GM12878 (cell line): ENCODE measurements around the gene RHEX. TPM values are rescaled to one million over a fixed set of nuclear protein-coding genes. Genes with fewer than 3 reads are reported as not detected.

ENCODE experiments used
- ATAC-seq: fragments of 200-7000 bp; cut with Tn5 transposase; 3 replicates; pipeline ENCODE4 v1.9.1; 2020; ENCODE audit warnings: mild to moderate bottlenecking, moderate library complexity
- BruUV-seq: library from RNA; stranded (reverse); fragments of 400-500 nt; replicated peaks from 2 replicates; lab custom pipeline; 2021; lab: Mats Ljungman, UMichigan
- CTCF ChIA-PET: fragments of 300-600 bp; sonication (Branson Sonifier 250); formaldehyde crosslinking; extraction: SDS; loops from one replicate; lab custom pipeline; 2021; ENCODE audit warnings: inconsistent platforms; lab: Yijun Ruan, JAX
- POLR2A ChIA-PET: fragments of 350-600 bp; formaldehyde crosslinking; extraction: SDS; loops from one replicate; lab custom pipeline; 2021; ENCODE audit warnings: inconsistent platforms; lab: Charles Lee
- RAD21 ChIA-PET: fragments of 300-600 bp; sonication (Branson Sonifier 250); formaldehyde crosslinking; loops from one replicate; lab custom pipeline; 2023; ENCODE audit warnings: antibody characterized with exemption; ENCODE audit not compliant: unreplicated experiment; lab: Charles Lee
- SMC1A ChIA-PET: fragments of 300-600 bp; sonication (Branson Sonifier 250); formaldehyde crosslinking; loops from one replicate; lab custom pipeline; 2023; ENCODE audit not compliant: unreplicated experiment, uncharacterized antibody; lab: Charles Lee
- DNase-seq: peaks from one replicate; pipeline ENCODE4 v3.0.0-alpha.2; 2011; ENCODE audit warnings: low read depth, low spot score
- FAIRE-seq: peaks from 3 replicates; lab custom pipeline; 2011; peaks lifted over from hg19 to GRCh38; lab: Jason Lieb, UNC
- H2AFZ ChIP-seq: 2 replicates; pipeline ENCODE4 v1.6.0; 2011; ENCODE audit warnings: low read depth, low read length, control low read depth; ENCODE audit not compliant: control insufficient read depth
- H3K27ac ChIP-seq: 2 replicates; pipeline ENCODE4 v1.5.1; 2011; ENCODE audit warnings: control low read depth; ENCODE audit not compliant: control insufficient read depth, insufficient read depth
- H3K27me3 ChIP-seq, 2 experiments: replicated peaks in 1 of 2; 2 replicates each; pipeline versions ENCODE4 v1.6.0 to v1.6.1; 2011; ENCODE audit warnings: low read length in 1 of 2; ENCODE audit not compliant: control insufficient read depth in 2 of 2, insufficient read depth in 2 of 2
- H3K36me3 ChIP-seq, 2 experiments: 2 replicates each; pipeline ENCODE4 v1.5.1; 2011; ENCODE audit warnings: low read length in 1 of 2; ENCODE audit not compliant: control insufficient read depth in 2 of 2, insufficient read depth in 2 of 2
- H3K4me1 ChIP-seq: 2 replicates; pipeline ENCODE4 v1.6.1; 2011; ENCODE audit warnings: mild to moderate bottlenecking, low read length, moderate library complexity, mixed read lengths; ENCODE audit not compliant: control insufficient read depth, insufficient read depth
- H3K4me2 ChIP-seq: 2 replicates; pipeline ENCODE4 v1.6.0; 2011; ENCODE audit warnings: control low read depth; ENCODE audit not compliant: control insufficient read depth, insufficient read depth
- H3K4me3 ChIP-seq: fragments of 200-600 bp; sonication (generic); 2 replicates; pipeline ENCODE4 v1.5.1; 2016
- H3K79me2 ChIP-seq: 2 replicates; pipeline ENCODE4 v1.6.0; 2011; ENCODE audit warnings: low read length; ENCODE audit not compliant: control insufficient read depth, insufficient read depth
- H3K9ac ChIP-seq: 2 replicates; pipeline ENCODE4 v1.8.0; 2011; ENCODE audit warnings: low read length, control low read depth, mixed read lengths; ENCODE audit not compliant: control insufficient read depth, insufficient read depth
- H3K9me3 ChIP-seq: replicated peaks from 3 replicates; pipeline ENCODE4 v1.5.1; 2011; ENCODE audit warnings: mild to moderate bottlenecking, low read length; ENCODE audit not compliant: control insufficient read depth, insufficient read depth
- H4K20me1 ChIP-seq: 2 replicates; pipeline ENCODE4 v1.6.0; 2011; ENCODE audit not compliant: control insufficient read depth, insufficient read depth
- ATF7 ChIP-seq: fragments of 450-650 bp; IDR thresholded peaks from 2 replicates; pipeline ENCODE4 v1.6.1; 2016; ENCODE audit warnings: low read depth, mild to moderate bottlenecking
- BRCA1 ChIP-seq: IDR thresholded peaks from 2 replicates; pipeline ENCODE4 v1.6.1; 2011; ENCODE audit warnings: low read depth, low read length, improper control_type of control experiment
- CREB1 ChIP-seq: IDR thresholded peaks from 2 replicates; pipeline ENCODE4 v1.6.1; 2012; ENCODE audit warnings: low read depth, mild to moderate bottlenecking, inconsistent platforms
- GATAD2B ChIP-seq: fragments of 450-650 bp; conservative IDR thresholded peaks from 2 replicates; pipeline ENCODE4 v1.6.1; 2017; ENCODE audit warnings: low read depth, mild to moderate bottlenecking, moderate library complexity
- PBX3 ChIP-seq: IDR thresholded peaks from 2 replicates; pipeline ENCODE4 v1.6.1; 2011; ENCODE audit warnings: mild to moderate bottlenecking, low read depth, low read length, moderate library complexity; ENCODE audit not compliant: insufficient replicate concordance
- RUNX3 ChIP-seq: IDR thresholded peaks from 2 replicates; pipeline ENCODE4 v1.6.1; 2012; ENCODE audit warnings: low read length, inconsistent platforms
- STAT3 ChIP-seq: IDR thresholded peaks from 2 replicates; pipeline ENCODE4 v1.6.1; 2011; ENCODE audit warnings: low read depth, low read length, improper control_type of control experiment
- ZBED1 ChIP-seq: IDR thresholded peaks from 2 replicates; pipeline ENCODE4 v1.6.1; 2016; ENCODE audit warnings: borderline replicate concordance
- ZNF274 ChIP-seq: IDR thresholded peaks from one replicate; pipeline ENCODE4 v1.8.0; 2011; ENCODE audit not compliant: insufficient read length, insufficient read depth
- WGBS: methylation state at CpG from one replicate; pipeline ENCODE4 v1.1.6; 2016; ENCODE audit warnings: low lambda C conversion rate; ENCODE audit not compliant: insufficient replicate concordance, insufficient coverage; ENCODE audit errors: missing lambda C conversion rate; 5-methylcytosine and 5-hydroxymethylcytosine counted together
- in situ Hi-C: fragments of 300-500 bp; cut with MboI; formaldehyde crosslinking; loops from 9 replicates; pipeline ENCODE4 v1.14.3; 2018; ENCODE audit warnings: mixed read lengths
- intact Hi-C: fragments of 100-400 bp; cut with micrococcal nuclease; formaldehyde crosslinking; loops from one replicate; pipeline ENCODE4 v1.14.2; 2022; ENCODE audit not compliant: unreplicated experiment
- polyA plus RNA-seq, 11 experiments: library from polyadenylated mRNA; depleted of rRNA in 4 of 11; unstranded in 6 of 11; stranded (reverse) in 5 of 11; fragments of >200 nt; fragmentation: Nextera tagmentation in 4 of 11; fragmentation: Illumina TruSeq in 1 of 11; extraction: Ambion mirVana in 4 of 11; extraction: Trizol in 1 of 11; gene quantifications; 1 replicate in 1 of 11; 2 replicates in 10 of 11; pipeline versions ENCODE4 v1.2.1 to v1.2.3, GENCODE V29; 2011 to 2016; ENCODE audit warnings: inconsistent platforms in 2 of 11, missing spikeins in 2 of 11, low read depth in 1 of 11
- total RNA-seq, 4 experiments: library from RNA; depleted of rRNA in 3 of 4; stranded (reverse); fragments of >200 nt in 3 of 4; fragmentation: Illumina TruSeq in 1 of 4; extraction: Trizol in 1 of 4; gene quantifications; 2 replicates each; pipeline versions ENCODE4 v1.2.1 to v1.2.3, GENCODE V29; 2013 to 2021

RHEX gene
- total and polyA plus RNA-seq, 10 of the 15 experiments (the other 5 are each of a cell fraction or from before 2014, with no cell fraction given), result 2.4 to 11.4 (median 5.7) TPM

GRCh38 chr1:206004826-206005225 lies 48.1 kb upstream of the RHEX start:
- FAIRE-seq (no peak), DNase-seq (no peak), ATAC-seq (no peak)
- Histone ChIP-seq H3K9me3 (no peaks in the 10 kb centered on the region), H3K36me3 (no peaks in the 10 kb centered on the region), H3K4me1 (peaks cover 12% of the 10 kb centered on the region), H3K4me2 (no peak overlapping the region), H3K27me3 (0 out of 4 replicates have a peak, but pooled peaks cover 0 to 3% of the 10 kb centered on the region in 2 experiments), H3K79me2 (no peaks in the 10 kb centered on the region), H3K9ac (no peak overlapping the region), H3K4me3 (no peak overlapping the region), H3K27ac (no peak overlapping the region), H4K20me1 (no peaks in the 10 kb centered on the region), H2AFZ (no peak overlapping the region)
- TF ChIP-seq GATAD2B, result no peak
- TF ChIP-seq CREB1, result no peak
- TF ChIP-seq RUNX3, result no peak
- no peak for TF ChIP-seq ZBED1
- TF ChIP-seq PBX3, result no peak
- no peak for TF ChIP-seq BRCA1
- TF ChIP-seq ZNF274, result no peak
- TF ChIP-seq STAT3, result no peak
- no peak for TF ChIP-seq ATF7
- in situ Hi-C loops, result no loop called here
- intact Hi-C loops, result no loop called here
- ChIA-PET POLR2A (no interaction called here), CTCF (no interaction called here), SMC1A (interaction anchor here (1.3 kb wide), 1 partner anchor 101 kb away, joined by 3 read pairs; no protein-coding TSS in a partner anchor), RAD21 (no interaction called here)
- BruUV-seq, result no TSS peak
- 80% methylated on average over 12 of the region's 12 CpGs for WGBS
